CD4-positive, alpha-beta T cell treated with Interleukin-15 for 1 hour (primary cell): Measurements from ENCODE around the gene VSTM4.

ENCODE experiments used
- DNase-seq: peaks from one replicate; pipeline ENCODE4 v3.0.0-alpha.2; 2020

Gene VSTM4

DNA sequence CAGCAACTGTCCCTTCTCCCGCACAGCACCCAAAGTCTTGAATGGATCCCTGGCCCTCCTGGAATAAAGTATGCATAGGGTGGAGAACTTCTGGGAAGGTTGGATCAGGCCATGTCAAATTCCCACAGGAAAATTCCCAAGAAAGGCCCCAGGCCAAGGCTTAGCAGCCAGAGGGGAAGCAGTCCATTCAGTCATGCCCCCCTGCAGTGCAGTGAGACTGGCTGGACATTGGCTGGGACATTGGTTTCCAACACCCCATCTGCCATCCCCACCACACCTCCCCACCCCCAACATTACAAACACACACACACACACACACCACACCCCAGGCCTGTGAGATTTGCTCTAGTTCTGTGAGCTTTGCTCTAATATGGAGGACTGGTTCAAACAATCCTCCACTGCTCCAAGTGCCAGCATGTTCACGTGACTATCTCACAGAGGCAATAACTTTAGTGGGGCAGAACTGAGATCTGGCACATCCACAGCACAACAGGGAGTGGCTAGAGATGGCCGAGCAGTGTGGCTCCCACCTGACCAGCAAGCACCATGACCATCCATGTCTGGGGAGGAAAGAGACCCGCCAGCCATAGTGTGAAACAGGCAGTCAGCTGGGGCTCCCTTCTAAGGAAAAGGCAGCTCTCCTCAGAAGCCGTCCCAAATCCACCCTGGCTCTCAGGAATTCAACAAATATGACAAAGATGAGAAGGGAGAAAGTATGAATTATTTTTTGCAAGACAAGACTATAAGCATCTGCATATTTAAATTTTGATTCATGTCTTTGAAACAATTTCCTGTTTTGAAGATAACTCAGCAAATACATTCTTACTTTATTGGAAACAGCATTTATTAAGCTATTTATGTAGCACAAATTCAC, 25.2 kb upstream of the VSTM4 start:
- no peak for DNase-seq

DNA sequence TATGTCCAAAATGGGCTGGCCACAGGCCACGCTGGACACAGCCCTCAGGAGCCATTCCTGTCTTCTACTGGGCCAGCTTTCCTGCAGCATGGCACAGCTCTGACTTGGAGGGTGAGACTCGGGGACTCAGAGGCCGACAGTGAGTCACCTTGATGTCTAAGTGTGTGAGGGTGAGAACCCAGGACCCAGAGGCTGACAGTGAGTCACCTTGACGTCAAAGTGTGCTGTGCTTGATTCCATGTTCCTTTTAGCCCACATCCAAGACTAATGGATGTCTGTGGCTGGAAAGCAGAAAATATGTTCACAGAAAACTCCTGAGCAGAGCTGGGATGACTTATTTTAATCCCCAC, 24.5 kb upstream of the VSTM4 start:
- no peak for DNase-seq

DNA sequence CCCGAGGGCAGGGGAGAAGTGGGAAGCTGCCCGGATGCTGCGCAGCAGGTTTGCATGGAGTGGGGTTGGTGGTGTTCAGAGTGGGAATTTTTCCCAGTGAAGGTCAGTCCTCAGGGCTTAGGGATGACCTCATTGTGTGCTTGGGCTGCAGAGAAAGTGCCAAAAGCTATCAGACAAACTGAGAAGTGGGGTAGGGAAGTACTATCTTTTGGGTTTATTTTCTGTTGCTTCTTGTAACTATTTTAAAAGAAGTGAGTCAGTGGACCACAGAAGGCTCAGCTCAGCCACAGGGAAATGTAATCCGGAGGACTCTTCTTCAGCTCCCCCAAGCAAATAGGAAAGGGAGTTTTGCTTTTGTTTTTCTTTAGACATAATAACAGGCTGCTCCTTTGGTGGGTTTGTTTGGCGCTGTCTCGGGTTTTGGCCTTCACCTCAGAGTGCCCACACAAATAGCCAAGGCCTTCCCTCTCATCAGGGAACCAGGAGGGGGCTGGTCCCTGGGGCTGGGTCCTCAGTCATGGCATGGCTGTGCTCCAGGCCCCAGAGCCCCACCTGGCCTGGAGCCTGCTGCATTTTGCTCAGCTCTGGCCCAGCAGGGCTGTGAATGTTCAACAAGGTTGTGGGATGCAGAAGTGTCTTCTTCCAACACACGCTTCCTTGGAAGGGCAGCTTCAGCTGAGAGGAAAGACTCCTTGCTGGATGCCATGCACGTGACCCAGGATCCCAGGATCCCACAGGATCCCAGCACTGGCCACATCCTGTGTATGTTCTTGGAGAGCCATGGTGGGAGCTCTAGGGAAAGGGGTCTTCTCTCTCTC, 23.9 kb upstream of the VSTM4 start:
- DNase-seq, result no peak

GRCh38 chr10:49138361-49138891, 23.1 kb upstream of the VSTM4 start:
- DNase-seq, result no peak

DNA sequence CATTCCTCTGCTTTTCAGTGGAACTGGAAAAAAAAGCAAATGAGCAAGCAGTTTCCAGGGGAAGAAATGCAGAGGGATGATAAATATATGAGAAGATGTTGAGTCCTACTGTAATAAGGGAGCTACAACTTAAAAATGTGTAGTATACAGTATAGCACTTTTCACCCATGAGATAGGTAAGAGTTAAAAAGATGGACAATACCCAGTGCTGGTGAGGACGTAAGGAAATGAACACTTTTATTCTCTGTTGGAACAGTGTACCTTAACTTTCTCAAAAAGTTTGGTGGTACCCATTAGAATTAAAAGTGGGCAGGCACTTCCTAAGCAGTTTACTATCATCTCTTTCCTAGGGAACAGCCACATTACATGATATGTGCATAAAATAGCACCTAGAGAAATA, 21.2 kb upstream of the VSTM4 start:
- DNase-seq, result no peak

- DNase-seq, result no peak
Measured at GRCh38 chr10:49135575-49136313, 20.4 kb upstream of the VSTM4 start.

DNA sequence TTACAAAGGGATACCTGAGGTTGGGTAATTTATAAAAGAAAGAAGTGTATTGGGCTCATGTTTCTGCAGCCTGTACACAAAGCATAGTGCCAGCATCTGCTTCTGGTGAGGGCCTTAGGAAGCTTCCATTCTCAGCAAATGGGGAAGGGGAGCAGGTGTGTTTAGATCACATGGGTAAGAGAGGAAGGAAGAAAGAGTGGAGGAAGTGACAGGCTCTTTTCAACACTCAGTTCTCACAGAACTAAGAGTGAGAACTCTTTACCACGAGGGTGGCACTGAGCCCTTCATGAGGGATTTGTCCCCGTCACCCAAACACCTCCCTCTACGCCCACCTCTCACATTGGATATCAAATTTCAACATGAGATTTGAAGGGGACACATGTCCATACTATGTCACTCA, 19.0 kb upstream of the VSTM4 start:
- no peak for DNase-seq

GRCh38 chr10:49133706-49134248, 18.5 kb upstream of the VSTM4 start, which contains the start of gene FAM170B:
FAM170B (minus strand) TSS chr10:49134021; CDS start chr10:49133918, 103 bp downstream.
- no peak for DNase-seq

DNA sequence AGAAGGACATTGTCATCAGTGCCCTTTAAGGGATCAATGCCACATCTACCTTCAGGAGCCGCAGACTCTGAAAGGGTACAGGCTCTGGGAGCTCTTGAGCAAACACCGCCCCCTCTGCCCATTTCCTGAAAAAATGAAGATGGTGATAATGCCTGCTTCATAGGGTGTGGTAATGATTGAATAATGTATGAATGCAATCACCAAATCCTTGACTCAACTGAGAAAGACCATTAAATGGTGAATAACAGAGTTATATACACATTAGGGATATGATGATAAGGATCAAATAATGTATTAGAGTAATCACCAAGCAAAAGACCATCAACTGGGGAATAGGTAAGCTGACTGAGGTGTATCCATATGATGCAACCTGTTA, 17.0 kb upstream of the VSTM4 start:
- DNase-seq, result no peak

DNA sequence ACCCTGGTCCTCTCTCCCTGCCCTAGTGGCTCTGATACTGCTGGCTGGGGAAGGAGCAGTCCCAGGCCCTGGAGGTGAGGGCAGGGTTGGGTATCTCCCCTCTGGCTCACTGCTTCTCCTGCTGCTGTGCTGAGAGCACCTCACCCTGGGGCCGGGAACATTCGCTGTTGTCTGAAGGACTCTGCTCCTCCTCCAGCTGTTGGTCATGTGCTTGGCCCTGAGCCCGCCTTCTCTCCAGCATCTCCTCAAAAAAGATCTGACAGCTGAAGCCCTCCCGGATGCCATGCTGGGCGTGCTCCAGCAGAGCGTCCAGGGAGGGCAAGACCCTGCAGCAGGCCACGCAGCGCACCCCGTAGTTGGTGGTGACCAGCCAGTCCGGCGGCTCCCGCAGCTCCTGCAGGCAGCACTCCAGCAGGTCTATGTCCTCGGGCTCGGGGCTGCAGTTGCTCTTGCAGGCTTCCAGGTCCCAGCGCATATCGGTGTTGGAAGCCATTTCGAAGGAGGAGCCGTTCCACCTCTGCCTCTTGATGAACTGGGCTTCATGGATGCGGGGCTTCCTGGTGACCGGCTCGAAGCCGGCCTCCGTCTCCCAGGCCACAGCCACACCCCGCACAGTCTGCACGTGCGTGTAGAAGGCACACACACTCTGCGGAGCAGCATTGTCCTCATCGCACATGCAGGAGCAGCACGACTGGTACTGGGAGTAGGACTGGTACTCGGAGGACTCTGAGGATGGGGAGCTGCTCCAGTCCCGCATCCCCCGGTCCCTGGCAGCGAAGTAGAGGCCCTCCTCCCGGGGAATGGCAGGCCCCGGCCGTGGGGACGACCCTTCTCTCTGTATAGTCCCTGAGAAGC, 16.4 kb upstream of the VSTM4 start:
- DNase-seq, result no peak

DNA sequence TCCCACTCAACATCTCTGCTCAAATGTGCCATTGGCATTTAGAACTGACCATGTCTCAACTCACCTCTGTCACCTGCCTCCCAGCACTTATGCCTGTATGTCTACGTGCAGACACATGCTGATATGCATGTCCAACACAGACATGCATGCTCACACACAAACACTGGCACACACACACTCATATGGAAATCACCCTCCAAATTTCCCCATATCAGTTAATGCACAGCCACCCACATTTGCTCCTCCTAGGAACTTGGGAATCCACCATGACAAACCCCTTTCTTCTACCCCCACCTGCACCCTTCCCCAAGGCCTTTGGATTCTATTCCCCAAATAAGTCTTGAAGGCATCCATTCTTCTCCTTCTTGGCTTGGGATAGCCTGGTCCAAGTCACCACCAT, 14.1 kb upstream of the VSTM4 start:
- DNase-seq, result no peak

GRCh38 chr10:49128854-49129253, 13.5 kb upstream of the VSTM4 start:
- DNase-seq, result no peak

GRCh38 chr10:49123981-49124950, 8.9 kb upstream of the VSTM4 start:
- no peak for DNase-seq

DNA sequence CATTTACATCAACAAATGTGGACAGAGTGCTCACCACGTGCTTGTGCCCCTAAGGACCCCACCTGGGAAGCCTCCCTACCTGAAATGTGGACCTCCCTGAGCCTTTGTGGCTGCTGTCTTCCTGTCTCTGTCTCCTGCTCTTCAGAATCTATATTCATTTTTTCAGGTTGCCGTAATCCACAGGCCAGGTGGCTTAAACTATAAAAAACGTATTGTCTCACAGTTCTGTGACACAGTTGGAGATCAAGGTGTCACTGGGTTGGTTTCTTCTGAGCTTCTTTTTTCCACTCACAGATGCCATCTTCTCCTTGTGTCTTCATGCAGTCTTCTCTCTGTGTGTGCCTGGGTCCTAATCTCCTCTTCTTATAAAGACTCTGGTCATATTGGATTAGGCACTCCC, 5.6 kb upstream of the VSTM4 start:
- no peak for DNase-seq

DNA sequence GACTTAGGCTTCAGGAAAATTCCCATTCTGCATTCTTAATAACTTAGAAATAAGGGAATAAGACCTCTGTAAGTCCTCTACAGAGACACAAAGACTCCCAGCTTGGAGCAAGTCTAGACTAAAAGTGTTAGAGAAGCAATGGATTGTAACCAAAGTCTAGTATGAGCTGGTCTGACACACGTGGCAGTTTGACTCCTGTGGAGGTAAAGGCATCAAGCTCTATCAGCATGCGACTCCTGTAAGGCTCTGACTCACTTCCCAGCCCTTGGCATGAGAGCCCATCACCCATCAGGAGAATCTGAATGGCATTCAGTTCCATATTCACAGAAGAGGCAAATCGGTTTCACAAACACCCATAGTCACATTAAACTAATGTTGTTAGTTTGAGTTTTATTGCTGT, 4.4 kb upstream of the VSTM4 start:
- DNase-seq, result no peak

GRCh38 chr10:49118430-49119074, 3.2 kb upstream of the VSTM4 start:
- DNase-seq, result no peak

GRCh38 chr10:49117376-49118070, 2.2 kb upstream of the VSTM4 start:
- no peak for DNase-seq

- no peak for DNase-seq
Measured at GRCh38 chr10:49116509-49117375, 1.4 kb upstream of the VSTM4 start.
